ENCODE measurements around the gene OTOGL.

Gene OTOGL

GRCh38 chr12:80183939-80184338, 84.6 kb downstream of the OTOGL start:
- FAIRE-seq (no peak), DNase-seq (ENCODE audit: insufficient read length, low spot score) (no peak)
- no peak for TF ChIP-seq CTCF (IDR thresholded peaks at IDR 0.05; ENCODE audit: insufficient read depth, missing control alignments)

DNA sequence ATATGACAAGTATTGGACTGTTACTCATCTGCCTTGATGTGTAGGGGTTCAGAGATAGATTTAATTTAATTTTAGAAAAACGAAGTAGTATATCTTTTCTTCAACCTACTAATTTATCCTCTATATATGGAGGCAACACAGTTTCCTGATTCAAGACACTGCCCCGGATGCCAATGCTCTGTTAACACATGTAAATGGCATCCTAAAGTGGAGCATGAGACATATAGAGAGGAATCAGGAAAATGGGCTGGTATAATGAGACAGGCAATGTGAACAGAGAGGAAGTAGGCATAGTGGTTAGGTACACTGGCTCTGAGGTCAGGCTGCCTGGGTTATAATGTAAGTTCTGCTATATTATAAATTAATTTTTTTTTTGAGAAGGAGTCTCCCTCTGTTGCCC, 85.6 kb downstream of the OTOGL start:
- FAIRE-seq (no peak), DNase-seq (ENCODE audit: insufficient read length, low spot score) (no peak)
- no peak for TF ChIP-seq CTCF (IDR thresholded peaks at IDR 0.05; ENCODE audit: insufficient read depth, missing control alignments)

- peak; percentile 74 for TF ChIP-seq CTCF (IDR thresholded peaks at IDR 0.05; ENCODE audit: insufficient read depth, missing control alignments)
- FAIRE-seq, result peak; percentile 64
- no peak for DNase-seq (ENCODE audit: insufficient read length, low spot score)
Observed at GRCh38 chr12:80186727-80187217, 87.4 kb downstream of the OTOGL start.

GRCh38 chr12:80187660-80188090, 88.3 kb downstream of the OTOGL start:
- FAIRE-seq, result no peak
- DNase-seq (ENCODE audit: insufficient read length, low spot score), result no peak
- TF ChIP-seq CTCF (IDR thresholded peaks at IDR 0.05; ENCODE audit: insufficient read depth, missing control alignments), result no peak

- TF ChIP-seq CTCF (IDR thresholded peaks at IDR 0.05; ENCODE audit: insufficient read depth, missing control alignments), result no peak
- FAIRE-seq, result no peak
- DNase-seq (ENCODE audit: insufficient read length, low spot score), result no peak
Observed at GRCh38 chr12:80188576-80188975, 89.2 kb downstream of the OTOGL start.

- FAIRE-seq (no peak), DNase-seq (ENCODE audit: insufficient read length, low spot score) (no peak)
- TF ChIP-seq CTCF (IDR thresholded peaks at IDR 0.05; ENCODE audit: insufficient read depth, missing control alignments), result no peak
Observed at GRCh38 chr12:80189241-80189640, 89.9 kb downstream of the OTOGL start.

- TF ChIP-seq CTCF (IDR thresholded peaks at IDR 0.05; ENCODE audit: insufficient read depth, missing control alignments), result no peak
- DNase-seq (ENCODE audit: insufficient read length, low spot score), result no peak
- FAIRE-seq, result no peak
Observed at GRCh38 chr12:80190001-80190400, 90.7 kb downstream of the OTOGL start.

Measured in D721Med (cell line).